Panc1 (cell line): ENCODE data around the gene DEPDC4. TPM values are rescaled to one million over a fixed set of nuclear protein-coding genes. Genes with fewer than 3 reads are reported as not detected.

ENCODE experiments used
- ATAC-seq: fragments of 200-7000 bp; cut with Tn5 transposase; 2 replicates; pipeline ENCODE4 v1.9.1; 2020; ENCODE audit warnings: mild to moderate bottlenecking, moderate library complexity
- BruUV-seq: library from RNA; stranded (reverse); fragments of 400-500 nt; replicated peaks from 2 replicates; lab custom pipeline; 2021; lab: Mats Ljungman, UMichigan
- CTCF ChIA-PET: fragments of 300-600 bp; sonication (Branson Sonifier 250); formaldehyde crosslinking; loops from one replicate; lab custom pipeline; 2022; ENCODE audit warnings: antibody characterized with exemption; lab: Charles Lee
- POLR2A ChIA-PET: fragments of 300-600 bp; sonication (Branson Sonifier 250); formaldehyde crosslinking; loops from one replicate; lab custom pipeline; 2022; ENCODE audit warnings: antibody characterized with exemption; lab: Charles Lee
- DNase-seq: peaks from one replicate; pipeline ENCODE4 v3.0.0-alpha.2; 2010; ENCODE audit warnings: low read depth, low spot score
- H3K27ac ChIP-seq: 2 replicates; pipeline ENCODE4 v1.5.1; 2011; ENCODE audit warnings: mild to moderate bottlenecking, low read length, inconsistent platforms
- H3K27me3 ChIP-seq: fragments of 200-500 bp; sonication (Bioruptor generic); 2 replicates; pipeline ENCODE4 v1.6.0; 2014; ENCODE audit warnings: low read length, inconsistent platforms; ENCODE audit not compliant: control insufficient read depth, insufficient read depth
- H3K36me3 ChIP-seq: fragments of 200-500 bp; sonication (Bioruptor generic); 2 replicates; pipeline ENCODE4 v1.5.1; 2014; ENCODE audit warnings: inconsistent platforms, mild to moderate bottlenecking, low read length, moderate library complexity; ENCODE audit not compliant: control insufficient read depth, insufficient read depth
- H3K4me1 ChIP-seq: 2 replicates; pipeline ENCODE4 v1.5.1; 2011; ENCODE audit warnings: inconsistent platforms, mild to moderate bottlenecking, low read length, moderate library complexity; ENCODE audit not compliant: control insufficient read depth, insufficient read depth
- H3K4me3 ChIP-seq, 2 experiments: 2 replicates each; pipeline ENCODE4 v1.5.1; 2011 to 2012; ENCODE audit warnings: low read depth in 2 of 2, low read length in 2 of 2, mild to moderate bottlenecking in 2 of 2, inconsistent platforms in 1 of 2, moderate library complexity in 1 of 2
- H3K9me3 ChIP-seq: fragments of 200-500 bp; sonication (Bioruptor generic); 2 replicates; pipeline ENCODE4 v1.5.1; 2014; ENCODE audit warnings: low read depth, mild to moderate bottlenecking, inconsistent platforms, low read length, moderate library complexity; ENCODE audit not compliant: control insufficient read depth, insufficient read depth
- POLR2AphosphoS5 ChIP-seq: IDR thresholded peaks from 2 replicates; pipeline ENCODE4 v1.6.1; 2012; ENCODE audit warnings: mild to moderate bottlenecking, low read depth, low read length, moderate library complexity
- SIN3A ChIP-seq: IDR thresholded peaks from 2 replicates; pipeline ENCODE4 v1.6.1; 2012; ENCODE audit warnings: low read depth, mild to moderate bottlenecking, low read length, moderate library complexity, borderline replicate concordance; ENCODE audit not compliant: insufficient read depth
- TCF7L2 ChIP-seq: IDR thresholded peaks from 2 replicates; pipeline ENCODE4 v1.6.1; 2011; ENCODE audit warnings: mild to moderate bottlenecking, low read depth, low read length, inconsistent platforms
- in situ Hi-C: cut with HindIII; loops from 2 replicates; pipeline ENCODE4 v1.10.0; 2016; ENCODE audit warnings: low sequenced_read_pairs, low pct_unique_long_range_greater_than_20kb
- intact Hi-C: fragments of 100-400 bp; cut with micrococcal nuclease; formaldehyde crosslinking; loops from one replicate; pipeline ENCODE4 v1.10.0; 2022; ENCODE audit not compliant: unreplicated experiment
- total RNA-seq: library from RNA; stranded (reverse); gene quantifications from one replicate; pipeline ENCODE4 v1.2.1, GENCODE V29; 2021; ENCODE audit not compliant: unreplicated experiment
- TF ChIP-seq, protein P1 (sequence below): fragments of 450-650 bp; IDR thresholded peaks from 2 replicates; pipeline ENCODE4 v1.5.1; 2017; ENCODE audit warnings: mild to moderate bottlenecking
- TF ChIP-seq, protein P2 (sequence below), 2 experiments: IDR thresholded peaks; 2 replicates each; pipeline ENCODE4 v1.6.1; 2011 to 2012; ENCODE audit warnings: low read depth in 2 of 2, control low read depth in 1 of 2, low read length in 1 of 2, mild to moderate bottlenecking in 1 of 2, moderate library complexity in 1 of 2; ENCODE audit not compliant: insufficient read depth in 1 of 2

The DEPDC4 gene
- total RNA-seq, 1 experiment from 2014 or later, result 2.6 TPM

DNA sequence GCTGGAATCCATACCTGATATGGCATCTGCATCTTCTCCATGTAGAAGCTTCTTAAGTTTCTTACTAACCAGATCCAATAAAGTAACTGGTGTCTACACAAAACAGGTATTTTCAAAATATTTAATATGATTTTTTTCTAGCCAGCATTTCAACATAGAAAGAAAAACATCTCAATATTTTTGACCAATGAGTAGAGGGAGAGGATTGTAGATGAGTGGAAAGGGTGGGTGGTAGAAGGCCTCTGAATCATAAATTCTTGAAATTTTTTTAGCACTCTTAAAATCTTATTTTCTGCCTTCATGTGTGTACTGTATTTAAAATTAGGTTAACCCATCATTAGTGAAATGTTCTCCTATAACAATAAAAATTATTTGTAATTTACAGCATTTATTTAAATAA, 18.0 kb downstream of the DEPDC4 start:
- H3K27me3 ChIP-seq, result no peaks in the 10 kb centered on the region
- in situ Hi-C loops, result no loop called here
- ATAC-seq (no peak), DNase-seq (no peak)
- BruUV-seq, result no TSS peak
- H3K9me3 ChIP-seq, result no peaks in the 10 kb centered on the region
- H3K4me3 ChIP-seq, result no peak overlapping the region
- CTCF ChIA-PET, result no interaction called here
- intact Hi-C loops, result no loop called here
- H3K36me3 ChIP-seq, result no peaks in the 10 kb centered on the region
- no peak overlapping the region for H3K27ac ChIP-seq
- TF ChIP-seq POLR2AphosphoS5, result no peak
- TF ChIP-seq SIN3A, result no peak
- no peak for TF ChIP-seq TCF7L2
- TF ChIP-seq, protein P1, sequence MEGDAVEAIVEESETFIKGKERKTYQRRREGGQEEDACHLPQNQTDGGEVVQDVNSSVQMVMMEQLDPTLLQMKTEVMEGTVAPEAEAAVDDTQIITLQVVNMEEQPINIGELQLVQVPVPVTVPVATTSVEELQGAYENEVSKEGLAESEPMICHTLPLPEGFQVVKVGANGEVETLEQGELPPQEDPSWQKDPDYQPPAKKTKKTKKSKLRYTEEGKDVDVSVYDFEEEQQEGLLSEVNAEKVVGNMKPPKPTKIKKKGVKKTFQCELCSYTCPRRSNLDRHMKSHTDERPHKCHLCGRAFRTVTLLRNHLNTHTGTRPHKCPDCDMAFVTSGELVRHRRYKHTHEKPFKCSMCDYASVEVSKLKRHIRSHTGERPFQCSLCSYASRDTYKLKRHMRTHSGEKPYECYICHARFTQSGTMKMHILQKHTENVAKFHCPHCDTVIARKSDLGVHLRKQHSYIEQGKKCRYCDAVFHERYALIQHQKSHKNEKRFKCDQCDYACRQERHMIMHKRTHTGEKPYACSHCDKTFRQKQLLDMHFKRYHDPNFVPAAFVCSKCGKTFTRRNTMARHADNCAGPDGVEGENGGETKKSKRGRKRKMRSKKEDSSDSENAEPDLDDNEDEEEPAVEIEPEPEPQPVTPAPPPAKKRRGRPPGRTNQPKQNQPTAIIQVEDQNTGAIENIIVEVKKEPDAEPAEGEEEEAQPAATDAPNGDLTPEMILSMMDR, result no peak
- TF ChIP-seq, protein P2, sequence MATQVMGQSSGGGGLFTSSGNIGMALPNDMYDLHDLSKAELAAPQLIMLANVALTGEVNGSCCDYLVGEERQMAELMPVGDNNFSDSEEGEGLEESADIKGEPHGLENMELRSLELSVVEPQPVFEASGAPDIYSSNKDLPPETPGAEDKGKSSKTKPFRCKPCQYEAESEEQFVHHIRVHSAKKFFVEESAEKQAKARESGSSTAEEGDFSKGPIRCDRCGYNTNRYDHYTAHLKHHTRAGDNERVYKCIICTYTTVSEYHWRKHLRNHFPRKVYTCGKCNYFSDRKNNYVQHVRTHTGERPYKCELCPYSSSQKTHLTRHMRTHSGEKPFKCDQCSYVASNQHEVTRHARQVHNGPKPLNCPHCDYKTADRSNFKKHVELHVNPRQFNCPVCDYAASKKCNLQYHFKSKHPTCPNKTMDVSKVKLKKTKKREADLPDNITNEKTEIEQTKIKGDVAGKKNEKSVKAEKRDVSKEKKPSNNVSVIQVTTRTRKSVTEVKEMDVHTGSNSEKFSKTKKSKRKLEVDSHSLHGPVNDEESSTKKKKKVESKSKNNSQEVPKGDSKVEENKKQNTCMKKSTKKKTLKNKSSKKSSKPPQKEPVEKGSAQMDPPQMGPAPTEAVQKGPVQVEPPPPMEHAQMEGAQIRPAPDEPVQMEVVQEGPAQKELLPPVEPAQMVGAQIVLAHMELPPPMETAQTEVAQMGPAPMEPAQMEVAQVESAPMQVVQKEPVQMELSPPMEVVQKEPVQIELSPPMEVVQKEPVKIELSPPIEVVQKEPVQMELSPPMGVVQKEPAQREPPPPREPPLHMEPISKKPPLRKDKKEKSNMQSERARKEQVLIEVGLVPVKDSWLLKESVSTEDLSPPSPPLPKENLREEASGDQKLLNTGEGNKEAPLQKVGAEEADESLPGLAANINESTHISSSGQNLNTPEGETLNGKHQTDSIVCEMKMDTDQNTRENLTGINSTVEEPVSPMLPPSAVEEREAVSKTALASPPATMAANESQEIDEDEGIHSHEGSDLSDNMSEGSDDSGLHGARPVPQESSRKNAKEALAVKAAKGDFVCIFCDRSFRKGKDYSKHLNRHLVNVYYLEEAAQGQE (IDR thresholded peaks at IDR 0.05; ENCODE audit: insufficient read depth in 1 of 2, low read depth in 2 of 2, low read length in 1 of 2), result no peak
- POLR2A ChIA-PET, result no interaction called here
- no peaks in the 10 kb centered on the region for H3K4me1 ChIP-seq

GRCh38 chr12:100247765-100248164, 19.1 kb downstream of the DEPDC4 start:
- BruUV-seq, result no TSS peak
- intact Hi-C loops (no loop called here), in situ Hi-C loops (no loop called here)
- ChIA-PET CTCF (no interaction called here), POLR2A (no interaction called here)
- no peak for ATAC-seq
- Histone ChIP-seq H3K27me3 (no peaks in the 10 kb centered on the region), H3K9me3 (no peaks in the 10 kb centered on the region), H3K36me3 (no peaks in the 10 kb centered on the region), H3K27ac (no peak overlapping the region), H3K4me3 (no peak overlapping the region), H3K4me1 (no peaks in the 10 kb centered on the region)
- DNase-seq, result no peak
- TF ChIP-seq TCF7L2, result no peak
- TF ChIP-seq, protein P2 (IDR thresholded peaks at IDR 0.05; ENCODE audit: insufficient read depth in 1 of 2, low read depth in 2 of 2, low read length in 1 of 2), result no peak
- TF ChIP-seq, protein P1, result no peak
- TF ChIP-seq SIN3A, result no peak
- TF ChIP-seq POLR2AphosphoS5, result no peak
